Measurements from ENCODE around the gene CAPZB.
"Not testable (repeated sequence)": the region's sequence is repeated elsewhere in the genome, so short reads cannot be mapped to it uniquely, and the experiment has no call there.

CAPZB gene

DNA sequence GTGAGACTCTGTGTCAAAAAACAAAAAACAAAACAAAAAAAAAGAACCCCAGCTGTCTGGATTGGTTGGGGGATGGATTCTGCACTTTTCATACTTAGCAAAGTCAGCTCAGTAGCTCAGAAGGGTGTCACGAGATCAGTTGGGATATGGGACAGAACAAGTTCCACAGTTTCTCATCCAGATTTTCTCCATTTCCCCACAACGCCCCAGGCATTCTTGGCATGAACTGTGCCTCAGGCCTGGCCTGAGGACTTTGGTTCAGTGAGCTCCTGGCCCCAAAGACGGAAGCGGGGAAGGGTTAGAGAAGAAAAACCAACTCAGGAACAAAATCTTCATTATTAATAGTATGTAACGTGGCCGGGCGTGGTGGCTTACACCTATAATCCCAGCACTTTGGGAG lies 175.3 kb downstream of the CAPZB start:
- no peak for DNase-seq (ENCODE audit: low spot score)

DNA sequence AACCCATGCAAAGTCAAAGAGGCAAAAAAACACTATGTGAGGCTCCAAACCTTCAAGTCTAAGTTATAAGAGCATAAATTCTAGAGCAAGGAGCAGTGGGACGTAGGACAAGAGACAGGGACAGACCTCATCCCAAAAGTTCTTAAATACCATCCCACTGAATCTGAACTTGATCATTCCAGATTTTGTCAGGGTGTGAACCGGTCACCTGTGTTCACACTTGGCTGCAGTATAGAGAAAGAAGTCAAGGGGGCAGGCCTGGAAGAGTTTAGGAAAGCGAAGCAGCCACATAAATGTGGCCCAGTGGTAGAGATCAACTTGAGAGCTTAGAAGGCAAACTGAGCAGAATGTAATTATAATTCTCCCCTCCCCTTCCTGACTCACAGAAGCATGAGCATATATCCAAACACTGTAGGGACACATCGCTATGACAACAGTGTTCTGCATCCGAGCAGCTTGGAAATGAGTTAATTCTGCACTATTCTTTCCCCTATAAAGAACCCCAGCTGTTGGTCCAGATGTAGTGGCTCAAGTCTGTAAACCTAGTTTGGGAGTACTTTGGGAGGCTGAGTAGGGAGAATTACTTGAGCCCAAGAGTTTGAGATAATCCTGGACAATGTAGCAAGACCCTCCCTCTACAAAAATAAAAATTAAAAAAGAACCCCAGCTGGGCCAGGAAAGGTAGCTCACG lies 176.1 kb downstream of the CAPZB start:
- DNase-seq (ENCODE audit: low spot score) = no peak

GRCh38 chr1:19308509-19308907 lies 176.8 kb downstream of the CAPZB start:
- no peak for DNase-seq (ENCODE audit: low spot score)

GRCh38 chr1:19307794-19308508 lies 177.4 kb downstream of the CAPZB start:
- DNase-seq (ENCODE audit: low spot score) = no peak

DNA sequence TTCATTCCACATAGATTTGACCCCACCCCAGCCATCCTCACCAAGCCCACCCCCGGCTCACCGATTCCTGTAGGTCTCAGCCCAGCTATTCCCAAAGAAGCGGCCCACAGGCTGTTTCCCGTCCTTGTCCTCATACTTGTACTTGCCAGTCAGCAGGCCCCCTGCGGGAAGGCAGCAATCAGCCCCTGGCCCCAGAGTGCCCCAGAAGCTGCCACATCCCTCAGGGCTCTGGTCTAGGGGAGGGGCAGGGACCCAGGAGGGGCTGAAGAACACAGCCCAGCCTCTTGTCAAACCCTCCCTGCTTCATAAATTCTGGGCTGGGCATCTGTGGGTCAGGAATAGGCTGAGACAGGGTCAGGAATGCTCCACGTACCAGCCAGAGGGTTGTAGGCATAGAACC lies 178.4 kb downstream of the CAPZB start:
- no peak for DNase-seq (ENCODE audit: low spot score)

DNA sequence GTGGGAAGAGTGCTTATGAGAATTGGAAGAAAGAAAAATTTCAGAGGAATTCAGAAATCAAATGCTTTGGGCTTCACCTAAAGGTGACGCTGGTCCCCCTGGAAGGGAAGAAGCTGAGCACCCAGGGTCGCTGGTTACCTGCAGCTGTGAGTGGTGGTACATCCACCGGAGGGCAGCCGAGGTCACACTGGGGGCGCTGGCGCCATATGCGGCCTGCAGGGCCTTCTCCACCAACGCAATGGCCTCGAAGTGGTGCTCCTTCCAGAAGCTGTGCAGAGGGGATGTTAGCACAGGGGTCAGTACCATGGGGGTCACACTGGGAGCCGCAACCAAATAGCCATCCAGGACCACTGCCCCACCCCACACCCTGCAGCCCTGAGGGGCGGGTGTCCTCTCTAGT lies 179.5 kb downstream of the CAPZB start:
- DNase-seq (ENCODE audit: low spot score) = no peak

DNA sequence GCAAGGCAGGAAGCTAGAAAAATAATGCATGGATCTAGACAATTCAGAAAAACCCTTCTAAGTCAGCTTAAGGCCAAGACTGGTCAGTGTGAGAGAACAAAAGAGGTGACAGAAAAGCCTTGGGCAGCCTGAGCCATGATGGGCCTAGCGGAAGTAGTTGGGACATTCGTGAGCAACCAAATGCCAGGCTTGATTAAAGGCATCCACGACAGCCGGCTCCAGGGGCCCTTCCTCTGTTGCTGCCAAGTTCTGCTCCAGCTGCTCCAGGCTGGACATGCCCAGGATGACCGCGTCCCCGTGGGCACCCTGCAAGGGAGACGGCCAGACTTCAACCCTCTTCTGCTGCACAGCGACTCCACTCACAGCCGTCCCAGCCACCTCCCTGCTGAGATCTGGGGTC lies 181.3 kb downstream of the CAPZB start:
- not testable (repeated sequence) for DNase-seq (ENCODE audit: low spot score)

- no peak for DNase-seq (ENCODE audit: low spot score)
Measured at GRCh38 chr1:19300211-19300610, 185.1 kb downstream of the CAPZB start.

- no peak for DNase-seq (ENCODE audit: low spot score)
Measured at GRCh38 chr1:19294638-19295037, 190.7 kb downstream of the CAPZB start.

DNA sequence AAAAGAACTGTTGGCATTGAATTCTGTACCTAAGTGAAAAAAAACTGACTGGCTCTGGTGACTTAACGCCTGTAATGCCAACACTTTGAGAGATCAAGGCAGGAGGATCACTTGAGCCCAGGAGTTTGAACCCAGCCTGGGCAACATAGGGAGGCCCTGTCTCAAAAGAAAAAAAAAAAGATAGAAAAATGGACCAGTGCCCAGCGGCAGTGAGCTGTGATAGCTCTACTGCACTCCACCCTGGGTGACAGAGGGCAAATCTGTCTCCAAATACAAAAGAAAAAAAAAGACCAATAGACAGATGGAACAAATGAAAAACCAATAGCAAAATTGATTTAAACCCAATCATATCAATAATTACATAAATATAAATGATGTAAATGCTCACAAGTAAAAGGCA lies 196.1 kb downstream of the CAPZB start:
- DNase-seq (ENCODE audit: low spot score) = no peak

Measured in kidney capillary endothelial cell (primary cell).